ENCODE results near the gene GPR141. TPM values are rescaled to one million over a fixed set of nuclear protein-coding genes. Genes with fewer than 3 reads are reported as not detected.

GPR141 gene
- total RNA-seq, 1 experiment from 2014 or later: not detected

GRCh38 chr7:37751096-37751495, 67.5 kb downstream of the GPR141 start:
- intact Hi-C loops (cut with micrococcal nuclease; ENCODE audit: unreplicated experiment): no loop called here
- H3K27ac Mint-ChIP-seq (ENCODE audit: unreplicated experiment): no peak overlapping the region
- no peak for DNase-seq
- H3K4me3 Mint-ChIP-seq (ENCODE audit: low read depth, unreplicated experiment): no peak overlapping the region
- no peaks in the 10 kb centered on the region for H3K4me1 Mint-ChIP-seq (ENCODE audit: low read depth, unreplicated experiment)
- H3K36me3 Mint-ChIP-seq (ENCODE audit: insufficient read depth, unreplicated experiment): no peaks in the 10 kb centered on the region
- no peaks in the 10 kb centered on the region for H3K27me3 Mint-ChIP-seq (ENCODE audit: unreplicated experiment)
- BruUV-seq (replicated peaks): no TSS peak
- H3K9me3 Mint-ChIP-seq (ENCODE audit: low read depth, unreplicated experiment): peaks cover 7% of the 10 kb centered on the region
- CTCF ChIA-PET: no interaction called here
- TF ChIP-seq CTCF (IDR thresholded peaks at IDR 0.05; ENCODE audit: unreplicated experiment): no peak

- no TSS peak for BruUV-seq (replicated peaks)
- CTCF ChIA-PET: interaction anchor here (0.7 kb wide), 1 partner anchor 686 kb away, joined by 5 read pairs; no protein-coding TSS in a partner anchor
- no peaks in the 10 kb centered on the region for H3K4me1 Mint-ChIP-seq (ENCODE audit: low read depth, unreplicated experiment)
- DNase-seq: no peak
- TF ChIP-seq CTCF (IDR thresholded peaks at IDR 0.05; ENCODE audit: unreplicated experiment): no peak
- intact Hi-C loops (cut with micrococcal nuclease; ENCODE audit: unreplicated experiment): no loop called here
- peaks cover 2% of the 10 kb centered on the region for H3K9me3 Mint-ChIP-seq (ENCODE audit: low read depth, unreplicated experiment)
- H3K27me3 Mint-ChIP-seq (ENCODE audit: unreplicated experiment): no peaks in the 10 kb centered on the region
- no peak overlapping the region for H3K27ac Mint-ChIP-seq (ENCODE audit: unreplicated experiment)
- no peaks in the 10 kb centered on the region for H3K36me3 Mint-ChIP-seq (ENCODE audit: insufficient read depth, unreplicated experiment)
- H3K4me3 Mint-ChIP-seq (ENCODE audit: low read depth, unreplicated experiment): no peak overlapping the region
Measured at GRCh38 chr7:37753398-37754050, 70.0 kb downstream of the GPR141 start.

GRCh38 chr7:37756797-37757551, 73.4 kb downstream of the GPR141 start:
- CTCF ChIA-PET: no interaction called here
- Mint-ChIP-seq H3K9me3 (ENCODE audit: low read depth, unreplicated experiment) (no peaks in the 10 kb centered on the region), H3K27me3 (ENCODE audit: unreplicated experiment) (peaks cover 7% of the 10 kb centered on the region), H3K27ac (ENCODE audit: unreplicated experiment) (no peak overlapping the region), H3K4me3 (ENCODE audit: low read depth, unreplicated experiment) (no peak overlapping the region), H3K36me3 (ENCODE audit: insufficient read depth, unreplicated experiment) (no peaks in the 10 kb centered on the region), H3K4me1 (ENCODE audit: low read depth, unreplicated experiment) (no peaks in the 10 kb centered on the region)
- no peak for DNase-seq
- BruUV-seq (replicated peaks): no TSS peak
- intact Hi-C loops (cut with micrococcal nuclease; ENCODE audit: unreplicated experiment): no loop called here
- no peak for TF ChIP-seq CTCF (IDR thresholded peaks at IDR 0.05; ENCODE audit: unreplicated experiment)

GRCh38 chr7:37757563-37757962, 74.0 kb downstream of the GPR141 start:
- no peak overlapping the region for H3K27ac Mint-ChIP-seq (ENCODE audit: unreplicated experiment)
- BruUV-seq (replicated peaks): no TSS peak
- no peaks in the 10 kb centered on the region for H3K36me3 Mint-ChIP-seq (ENCODE audit: insufficient read depth, unreplicated experiment)
- peaks cover 7% of the 10 kb centered on the region for H3K27me3 Mint-ChIP-seq (ENCODE audit: unreplicated experiment)
- CTCF ChIA-PET: no interaction called here
- no peaks in the 10 kb centered on the region for H3K4me1 Mint-ChIP-seq (ENCODE audit: low read depth, unreplicated experiment)
- no peak for DNase-seq
- TF ChIP-seq CTCF (IDR thresholded peaks at IDR 0.05; ENCODE audit: unreplicated experiment): no peak
- H3K9me3 Mint-ChIP-seq (ENCODE audit: low read depth, unreplicated experiment): no peaks in the 10 kb centered on the region
- H3K4me3 Mint-ChIP-seq (ENCODE audit: low read depth, unreplicated experiment): no peak overlapping the region
- intact Hi-C loops (cut with micrococcal nuclease; ENCODE audit: unreplicated experiment): no loop called here
